GM18519 (cell line): ENCODE results near the gene ECSIT.
A peak's percentile ranks its signal among the peaks of the same experiment; 100 is the strongest.
"Not testable (repeated sequence)": the region's sequence is repeated elsewhere in the genome, so short reads cannot be mapped to it uniquely, and the experiment has no call there.

ENCODE experiments used
- ATAC-seq: cut with Tn5 transposase; IDR thresholded peaks from one replicate; pipeline ENCODE4 v1.9.1; 2021; ENCODE audit warnings: mild to moderate bottlenecking, moderate library complexity; ENCODE audit not compliant: unreplicated experiment, low FRiP score

Gene ECSIT

DNA sequence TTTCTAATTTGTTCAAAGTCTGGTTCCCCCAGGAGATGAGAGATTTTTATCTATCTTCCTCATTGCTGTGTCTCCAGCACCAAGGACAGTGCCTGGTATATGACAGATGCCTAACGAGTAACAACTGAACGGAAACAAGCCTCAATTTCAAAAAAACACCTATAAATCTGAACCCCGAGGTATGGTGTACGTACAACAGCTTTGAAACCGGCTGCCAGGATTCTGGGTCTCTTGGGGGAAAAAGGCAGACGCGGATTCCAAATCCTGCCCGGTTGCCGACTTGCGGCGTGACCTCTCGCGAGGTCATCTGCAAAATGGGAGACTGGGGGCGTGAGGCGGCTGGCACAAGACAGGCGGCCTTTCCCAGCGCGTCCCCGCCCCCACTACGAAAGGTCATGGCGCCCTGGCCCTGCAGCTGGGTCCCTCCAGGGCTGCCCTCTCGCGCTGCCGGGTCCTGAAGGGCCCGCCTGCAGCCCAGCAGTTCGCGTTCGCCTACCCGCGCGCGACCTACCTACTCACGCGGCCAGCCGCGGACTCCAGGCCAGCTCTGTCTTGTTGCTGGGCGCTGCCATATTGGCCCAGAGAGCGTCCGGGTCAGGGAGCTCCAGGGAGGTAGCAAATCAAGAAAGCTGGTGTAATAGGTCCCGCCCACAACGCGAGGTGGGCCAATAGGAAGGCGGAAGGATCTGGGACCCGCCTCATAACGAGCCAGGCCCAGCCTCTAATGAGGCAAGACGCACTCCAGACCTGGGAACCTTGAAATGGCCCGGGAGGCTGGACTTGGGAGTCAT lies at the start of gene ECSIT:
ECSIT (minus strand) TSS at position 584 of the 791 bp plus-strand sequence. CDS start 9,964 bp downstream, outside the sequence.
- ATAC-seq: peak; percentile 73

DNA sequence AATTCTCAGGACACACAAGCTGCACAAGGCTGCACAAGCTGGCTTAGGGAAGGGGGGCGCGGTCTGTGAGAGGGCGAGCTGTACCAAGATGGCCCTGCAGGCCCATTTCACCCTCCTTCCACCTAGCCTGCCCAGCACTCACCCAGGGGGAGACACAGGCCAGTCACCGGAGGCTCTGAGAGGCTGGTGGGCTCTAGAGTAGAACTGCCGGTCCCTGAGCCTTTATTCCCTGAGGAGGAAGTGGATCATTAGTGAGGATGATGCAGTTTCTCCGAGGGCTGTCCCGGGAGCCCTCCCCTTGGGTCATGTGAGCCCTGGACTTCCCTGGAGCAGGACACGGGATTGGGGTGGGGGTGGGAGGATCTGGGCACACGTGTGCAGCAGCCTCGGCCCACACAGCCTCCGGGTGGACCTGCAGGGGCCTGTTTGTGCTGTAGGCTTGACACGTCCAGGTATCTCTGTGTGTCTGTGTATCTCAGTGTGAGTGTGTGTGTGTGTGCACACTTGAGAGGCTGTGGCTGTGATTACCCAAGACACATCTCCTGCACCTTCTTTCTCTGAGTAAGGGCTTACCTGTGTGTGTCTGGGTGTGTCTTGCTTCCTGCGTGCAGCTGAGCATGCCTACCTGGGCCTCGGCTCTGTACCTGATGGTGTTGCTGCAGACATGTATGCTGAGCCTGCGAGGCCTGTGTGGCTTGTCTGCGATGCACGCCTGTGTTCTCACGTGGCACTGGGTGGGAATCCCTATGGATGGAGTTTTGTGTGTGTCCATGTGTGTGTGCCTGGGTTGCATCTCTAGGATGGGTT lies 48.7 kb upstream of the ECSIT start, which contains the start of gene ACP5:
ACP5 (minus strand) TSS at position 195 of the 807 bp plus-strand sequence. CDS start 328 bp downstream, outside the sequence.
- no peak for ATAC-seq

DNA sequence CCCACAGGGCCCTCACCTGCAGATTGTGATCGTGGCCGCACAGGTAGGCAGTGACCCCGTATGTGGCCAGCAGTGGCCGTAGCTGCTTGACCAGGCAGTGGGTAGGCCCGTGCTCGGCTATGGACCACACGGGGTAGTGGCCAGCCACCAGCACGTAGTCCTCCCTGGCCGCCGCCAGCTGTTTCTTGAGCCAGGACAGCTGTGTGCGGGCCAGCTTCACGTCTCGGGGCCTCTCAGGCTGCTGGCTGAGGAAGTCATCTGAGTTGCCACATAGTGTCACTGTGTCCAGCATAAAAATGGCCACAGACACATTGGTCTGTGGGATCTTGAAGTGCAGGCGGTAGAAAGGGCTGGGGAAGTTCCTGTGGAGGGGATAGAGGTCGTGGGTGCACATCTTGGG lies 47.3 kb upstream of the ECSIT start:
- no peak for ATAC-seq

DNA sequence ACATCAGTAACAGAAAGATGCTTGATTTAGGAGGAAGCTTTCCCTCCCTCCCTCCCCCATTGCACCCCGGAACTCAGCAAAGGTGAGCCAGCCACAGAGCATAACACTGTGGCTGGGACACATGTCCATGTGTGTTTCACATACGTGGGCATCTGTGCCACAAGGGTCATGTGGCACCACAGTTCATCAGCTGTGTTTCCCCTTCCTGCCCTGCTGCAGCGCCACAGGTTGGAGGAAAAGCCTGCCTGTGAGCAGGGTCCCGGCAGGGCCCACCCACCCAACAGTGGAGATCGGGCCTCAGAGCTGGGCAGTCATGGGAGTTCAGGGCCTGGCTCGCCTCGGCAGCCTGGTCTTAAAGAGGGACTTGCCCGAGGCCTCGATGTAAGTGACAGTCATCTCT lies 45.8 kb upstream of the ECSIT start:
- ATAC-seq: no peak

GRCh38 chr19:11573763-11574162 lies 44.8 kb upstream of the ECSIT start:
- ATAC-seq: not testable (repeated sequence)

GRCh38 chr19:11573354-11573753 lies 44.4 kb upstream of the ECSIT start:
- not testable (repeated sequence) for ATAC-seq

GRCh38 chr19:11570039-11570462 lies 41.1 kb upstream of the ECSIT start:
- ATAC-seq: no peak

DNA sequence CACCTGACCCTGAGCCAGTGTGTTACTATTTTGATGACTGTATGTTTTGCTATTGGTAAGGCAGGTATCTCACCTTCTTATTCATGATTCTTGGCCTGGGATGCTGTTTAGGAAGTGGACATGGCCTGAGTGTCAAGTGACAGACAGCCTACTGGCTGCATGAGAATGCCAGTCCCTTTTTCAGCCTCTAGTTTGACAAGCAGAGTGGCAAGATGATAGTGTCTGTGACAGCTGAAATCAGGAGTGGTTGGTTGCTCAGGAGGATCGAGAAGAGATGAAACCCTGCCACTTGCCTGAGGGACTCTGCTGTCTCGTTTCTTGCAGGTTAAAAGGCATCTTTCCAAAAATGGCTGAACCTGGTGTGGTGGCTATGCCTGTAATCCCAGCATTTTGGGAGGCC lies 37.2 kb upstream of the ECSIT start:
- no peak for ATAC-seq

DNA sequence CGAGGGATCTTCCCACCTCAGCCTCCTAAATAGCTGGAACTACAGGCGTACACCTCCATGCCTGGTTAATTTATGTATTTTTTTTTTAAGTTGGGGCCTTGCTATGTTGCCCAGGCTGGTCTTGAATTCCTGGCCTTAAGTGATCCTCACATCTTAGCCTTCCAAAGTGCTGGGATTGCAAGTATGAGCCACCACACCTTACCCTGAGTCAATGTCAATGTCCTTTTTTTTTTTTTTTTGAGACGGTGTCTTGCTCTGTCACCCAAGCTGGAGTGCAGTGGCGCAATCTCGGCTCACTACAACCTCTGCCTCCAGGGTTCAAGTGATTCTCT lies 36.7 kb upstream of the ECSIT start:
- not testable (repeated sequence) for ATAC-seq

- ATAC-seq: not testable (repeated sequence)
These were observed 35.3 kb upstream of the ECSIT start for GRCh38 chr19:11564082-11564807.

- no peak for ATAC-seq
These were observed 34.6 kb upstream of the ECSIT start for GRCh38 chr19:11563532-11563931.

- ATAC-seq: no peak
These were observed 31.6 kb upstream of the ECSIT start for GRCh38 chr19:11560404-11561051.

- ATAC-seq: peak; percentile 56
These were observed 30.2 kb upstream of the ECSIT start, which contains the start of gene ELOF1 for GRCh38 chr19:11558881-11559828. Gene ELOF1 (minus strand): TSS chr19:11559230. CDS start chr19:11554347, 4,883 bp downstream.

DNA sequence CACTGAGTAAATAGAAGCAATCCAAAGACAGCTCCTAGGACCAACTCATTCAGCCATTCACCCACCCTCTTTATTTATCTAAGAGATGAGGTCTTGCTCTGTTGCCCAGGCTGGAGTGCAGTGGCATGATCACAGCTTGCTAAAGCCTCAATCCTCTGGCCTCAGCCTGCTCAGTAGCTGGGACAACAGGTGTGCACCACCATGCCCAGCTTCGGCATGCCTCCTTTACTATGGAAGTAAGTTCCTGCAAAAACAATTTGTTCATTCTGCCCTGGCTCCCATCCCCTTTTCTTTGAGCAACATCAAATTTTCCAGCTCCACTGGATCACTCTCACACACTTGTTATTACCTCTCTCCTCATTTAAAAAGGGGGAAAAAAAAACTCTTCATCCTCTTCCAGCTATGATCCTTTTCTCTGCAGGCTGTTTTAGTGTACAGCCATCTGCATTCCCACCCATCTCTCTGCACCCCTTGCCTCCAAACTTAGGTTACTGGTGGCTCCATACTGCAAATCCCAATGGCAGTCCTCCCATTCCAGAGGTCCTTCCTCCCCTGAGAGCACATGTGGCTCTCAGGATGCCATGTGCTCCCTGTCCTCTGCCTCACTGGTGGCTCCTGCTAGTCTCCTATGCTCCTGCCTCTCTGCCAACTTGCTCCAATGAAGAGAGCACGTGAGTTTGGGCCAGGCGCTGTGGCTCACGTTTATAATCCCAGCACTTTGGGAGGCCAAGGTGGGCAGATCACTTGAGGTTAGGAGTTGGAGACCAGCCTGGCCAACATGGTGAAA lies 27.9 kb upstream of the ECSIT start:
- no peak for ATAC-seq

DNA sequence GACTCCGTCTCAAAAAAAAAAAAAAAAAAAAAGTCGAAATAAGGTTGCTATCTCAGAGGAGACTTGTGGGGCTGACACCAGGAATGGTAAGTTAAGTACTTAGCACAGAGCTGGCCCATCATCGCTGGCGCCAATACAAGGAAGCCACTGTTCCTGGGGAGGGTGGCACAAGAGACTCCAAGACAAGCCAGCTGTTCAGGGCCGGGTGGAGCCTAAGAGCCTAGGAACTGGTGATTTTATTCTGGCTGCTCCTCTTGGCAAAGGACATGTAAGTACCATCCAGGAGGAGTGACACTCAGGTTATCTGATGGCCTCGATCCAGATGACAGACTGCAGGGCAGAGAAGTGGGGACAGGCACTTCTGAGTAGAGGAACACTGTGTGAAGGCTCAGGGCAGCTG lies 26.3 kb upstream of the ECSIT start:
- no peak for ATAC-seq

- no peak for ATAC-seq
These were observed 25.2 kb upstream of the ECSIT start for GRCh38 chr19:11554160-11554559.

- no peak for ATAC-seq
These were observed 23.9 kb upstream of the ECSIT start for GRCh38 chr19:11552666-11553372.
